ENCODE results near the gene KIF3C.
"Not testable (repeated sequence)": the region's sequence is repeated elsewhere in the genome, so short reads cannot be mapped to it uniquely, and the experiment has no call there.

Gene KIF3C

DNA sequence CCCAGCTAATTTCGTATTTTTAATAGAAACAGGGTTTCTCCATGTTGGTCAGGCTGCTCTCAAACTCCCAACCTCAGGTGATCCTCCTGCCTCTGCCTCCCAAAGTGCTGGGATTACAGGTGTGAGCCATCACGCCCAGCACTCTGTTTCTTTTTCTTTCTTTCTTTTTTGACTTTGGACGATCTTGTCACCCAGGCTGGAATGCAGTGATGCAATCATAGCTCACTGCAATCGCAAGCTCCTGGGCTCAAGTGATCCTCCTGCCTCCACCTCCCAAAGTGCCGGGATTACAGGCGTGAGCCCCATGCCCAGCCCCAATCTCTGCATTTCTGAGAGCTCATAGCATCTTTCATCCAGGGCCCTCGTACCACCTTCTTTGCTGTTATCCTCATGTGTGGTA lies 17.1 kb upstream of the KIF3C start:
- DNase-seq (ENCODE audit: low read depth in 2 of 2): not testable (repeated sequence)

DNA sequence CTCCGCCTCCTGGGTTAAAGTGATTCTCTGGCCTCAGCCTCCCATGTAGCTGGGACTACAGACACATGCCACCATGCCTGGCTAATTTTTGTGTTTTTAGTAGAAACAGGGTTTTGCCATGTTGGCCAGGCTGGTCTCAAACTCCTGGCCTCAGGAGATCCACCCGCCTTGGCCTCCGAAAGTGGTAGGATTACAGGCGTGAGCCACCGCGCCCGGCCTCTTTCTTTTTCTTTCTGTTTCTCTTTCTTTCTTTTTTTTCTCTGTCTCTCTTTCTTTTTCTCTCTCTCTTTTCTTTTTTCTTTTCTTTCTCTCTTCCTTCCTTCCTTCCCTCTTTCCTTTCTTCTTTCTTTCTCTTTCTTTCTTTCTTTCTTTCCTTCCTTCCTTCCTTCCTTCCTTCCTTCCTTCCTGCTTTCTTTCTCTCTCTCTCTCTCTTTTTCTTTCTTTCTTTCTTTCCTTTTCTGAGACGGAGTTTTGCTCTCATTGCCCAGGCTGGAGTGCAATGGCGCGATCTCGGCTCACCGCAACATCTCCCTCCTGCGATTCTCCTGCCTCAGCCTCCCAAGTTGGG lies 16.6 kb upstream of the KIF3C start:
- DNase-seq (ENCODE audit: low read depth in 2 of 2): not testable (repeated sequence)

DNA sequence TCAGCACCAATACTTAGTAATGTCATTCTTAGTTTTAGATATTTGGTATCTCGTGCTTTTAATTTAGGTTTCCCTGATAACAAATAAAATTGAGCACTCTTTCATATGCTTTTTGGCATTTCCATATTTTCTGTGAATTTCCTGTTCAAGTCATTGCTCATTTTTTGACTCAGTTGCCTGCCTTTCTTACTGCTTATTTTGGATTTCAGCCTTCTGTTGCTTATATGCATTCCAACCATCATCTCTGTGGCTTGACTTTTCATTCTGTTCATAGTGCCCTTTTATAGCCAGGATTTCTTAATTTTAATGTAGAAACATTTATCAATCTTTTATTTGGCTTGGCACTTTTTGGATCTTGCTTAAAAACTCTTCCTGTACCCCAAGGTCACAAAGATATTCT lies 14.5 kb upstream of the KIF3C start:
- DNase-seq (ENCODE audit: low read depth in 2 of 2): no peak

DNA sequence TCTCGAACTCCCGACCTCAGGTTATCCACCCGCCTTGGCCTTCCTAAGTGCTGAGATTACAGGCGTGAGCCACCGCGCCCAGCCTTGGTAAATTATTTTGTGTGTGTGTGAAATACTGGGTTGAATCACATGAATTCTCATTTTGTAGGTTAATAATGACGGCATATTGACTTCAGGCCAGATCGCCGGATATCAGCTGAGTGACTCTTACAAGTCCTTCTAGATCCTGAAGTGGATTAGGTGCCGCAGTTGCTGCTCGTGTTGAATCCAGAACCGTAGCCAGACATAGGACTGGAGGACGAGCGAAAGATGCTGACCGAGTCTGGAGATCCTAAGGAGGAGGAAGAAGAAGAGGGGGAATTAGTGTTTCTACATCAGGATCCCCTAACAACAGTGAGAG lies 12.2 kb upstream of the KIF3C start:
- DNase-seq (ENCODE audit: low read depth in 2 of 2): no peak

DNA sequence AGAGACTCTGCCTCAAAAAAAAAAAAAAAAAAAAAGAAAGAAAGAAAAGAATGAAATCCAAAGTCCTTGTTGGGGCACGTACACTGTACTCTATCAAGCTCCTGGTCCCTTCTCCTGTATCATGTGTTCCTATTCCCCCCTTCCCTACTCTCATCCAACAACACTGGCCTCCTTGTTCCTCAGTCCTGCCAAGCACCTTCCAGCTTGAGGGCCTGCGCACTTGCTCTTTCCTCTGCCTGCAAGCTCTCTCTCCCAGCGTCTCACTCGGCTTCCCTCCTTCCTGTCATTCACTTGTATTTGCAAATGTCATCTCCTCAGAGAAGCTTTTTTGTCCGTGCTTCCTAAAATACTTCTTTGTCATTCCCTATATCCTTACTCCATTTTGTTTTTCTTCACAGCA lies 10.8 kb upstream of the KIF3C start:
- no peak for DNase-seq (ENCODE audit: low read depth in 2 of 2)

DNA sequence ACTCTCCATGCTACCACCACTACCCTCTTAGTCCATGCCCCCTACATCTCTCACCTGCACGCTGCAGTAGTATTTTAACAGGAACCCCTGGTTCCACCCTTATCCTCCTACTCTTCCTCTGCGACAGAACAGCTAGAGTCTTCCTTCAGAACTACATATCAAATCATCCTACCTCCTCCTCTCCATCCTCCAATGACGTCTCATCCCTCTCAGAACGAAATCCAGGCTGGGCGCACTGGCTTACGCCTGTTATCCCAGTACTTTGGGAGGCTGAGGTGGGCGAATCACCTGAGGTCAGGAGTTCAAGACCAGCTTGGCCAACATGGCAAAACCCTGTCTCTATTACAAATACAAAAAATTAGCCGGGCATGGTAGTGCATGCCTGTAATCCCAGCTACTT lies 10.3 kb upstream of the KIF3C start:
- no peak for DNase-seq (ENCODE audit: low read depth in 2 of 2)

DNA sequence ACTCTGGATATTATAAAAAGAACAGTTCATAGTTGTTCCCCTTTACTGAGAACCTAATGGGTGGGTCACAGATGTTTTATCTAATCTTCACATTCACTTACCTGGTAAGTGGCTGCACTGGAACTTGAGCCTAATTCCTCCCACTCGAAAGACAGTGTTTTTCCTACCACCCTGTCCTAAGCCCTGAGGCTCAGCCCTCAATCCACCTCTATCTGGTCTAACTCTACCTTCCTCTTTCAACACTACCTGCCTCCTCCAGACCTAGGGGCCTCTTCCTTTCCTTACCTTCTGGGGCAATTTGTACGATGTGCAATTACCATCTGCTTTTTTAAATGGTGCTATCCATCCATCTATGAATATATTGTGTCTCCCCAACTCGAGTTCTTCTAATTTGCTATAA lies 9.7 kb upstream of the KIF3C start:
- DNase-seq (ENCODE audit: low read depth in 2 of 2): no peak

DNA sequence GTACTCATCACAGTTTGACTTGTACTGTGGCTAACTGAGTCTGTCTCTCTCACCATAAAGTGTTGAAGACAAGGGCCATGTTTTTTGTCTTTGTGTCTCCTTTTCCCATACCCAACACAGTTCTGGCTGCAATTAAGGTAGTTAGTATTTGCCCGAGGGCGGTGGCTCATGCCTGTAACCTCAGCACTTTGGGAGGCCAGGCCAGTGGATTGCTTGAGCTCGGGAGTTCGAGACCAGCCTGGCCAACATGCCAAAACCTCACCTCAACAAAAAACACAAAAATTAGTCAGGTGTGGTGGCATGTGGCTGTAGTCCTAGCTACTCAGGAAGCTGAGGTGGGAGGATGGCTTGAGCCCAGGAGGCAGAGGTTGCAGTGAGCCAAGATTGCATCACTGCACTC lies 6.9 kb upstream of the KIF3C start:
- DNase-seq (ENCODE audit: low read depth in 2 of 2): no peak

DNA sequence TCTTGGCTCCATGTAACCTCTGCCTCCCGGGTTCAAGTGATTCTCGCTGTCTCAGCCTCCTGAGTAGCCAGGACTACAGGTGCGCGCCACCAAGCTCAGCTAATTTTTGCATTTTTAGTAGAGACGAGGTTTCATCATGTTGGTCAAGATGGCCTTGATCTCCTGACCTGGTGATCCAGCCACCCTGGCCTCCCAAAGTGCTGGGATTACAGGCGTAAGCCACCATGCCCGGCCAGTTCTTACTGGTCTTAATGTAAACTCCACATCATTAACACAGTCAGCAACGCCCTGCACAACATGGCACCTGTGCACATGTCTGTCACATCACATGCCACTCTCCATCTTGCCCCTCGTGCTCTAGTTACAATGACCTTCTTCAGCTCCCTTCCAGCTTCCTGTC lies 5.8 kb upstream of the KIF3C start:
- DNase-seq (ENCODE audit: low read depth in 2 of 2): no peak

DNA sequence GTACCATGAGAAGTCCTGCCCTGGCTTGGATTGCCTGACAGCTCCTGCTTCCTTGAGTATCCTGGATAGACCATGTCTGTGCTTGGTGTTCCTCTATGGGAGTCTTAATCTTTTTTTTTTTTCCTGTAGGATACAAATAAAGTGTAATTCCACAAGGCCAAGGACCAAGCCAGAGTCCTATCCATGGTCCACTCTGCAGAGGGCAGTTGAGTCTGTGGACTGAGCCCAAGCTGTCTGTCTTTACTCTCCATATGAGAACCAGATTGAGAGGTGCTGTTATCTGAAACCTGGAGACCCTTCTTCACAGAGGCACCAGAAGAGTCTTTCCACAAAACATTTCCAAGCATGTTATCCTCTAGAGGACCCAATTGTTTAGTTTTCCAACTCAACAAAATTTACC lies 1.4 kb upstream of the KIF3C start:
- no peak for DNase-seq (ENCODE audit: low read depth in 2 of 2)

DNA sequence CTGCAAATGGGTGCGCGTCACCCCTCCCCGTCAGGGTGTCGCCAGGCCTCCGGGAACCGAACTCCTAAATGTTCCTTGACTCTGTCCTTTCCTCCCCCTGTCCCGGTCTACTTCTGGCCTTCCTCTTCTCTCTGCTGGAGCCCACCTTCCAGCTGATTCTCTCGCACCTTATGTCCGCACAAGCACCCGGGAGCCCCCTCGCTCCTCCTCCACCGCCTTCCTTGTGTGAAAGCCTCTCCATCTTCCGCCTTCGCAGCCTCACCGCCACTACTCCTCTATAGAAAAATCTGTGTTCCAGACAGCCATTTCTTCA lies 627 bp upstream of the KIF3C start:
- no peak for DNase-seq (ENCODE audit: low read depth in 2 of 2)

DNA sequence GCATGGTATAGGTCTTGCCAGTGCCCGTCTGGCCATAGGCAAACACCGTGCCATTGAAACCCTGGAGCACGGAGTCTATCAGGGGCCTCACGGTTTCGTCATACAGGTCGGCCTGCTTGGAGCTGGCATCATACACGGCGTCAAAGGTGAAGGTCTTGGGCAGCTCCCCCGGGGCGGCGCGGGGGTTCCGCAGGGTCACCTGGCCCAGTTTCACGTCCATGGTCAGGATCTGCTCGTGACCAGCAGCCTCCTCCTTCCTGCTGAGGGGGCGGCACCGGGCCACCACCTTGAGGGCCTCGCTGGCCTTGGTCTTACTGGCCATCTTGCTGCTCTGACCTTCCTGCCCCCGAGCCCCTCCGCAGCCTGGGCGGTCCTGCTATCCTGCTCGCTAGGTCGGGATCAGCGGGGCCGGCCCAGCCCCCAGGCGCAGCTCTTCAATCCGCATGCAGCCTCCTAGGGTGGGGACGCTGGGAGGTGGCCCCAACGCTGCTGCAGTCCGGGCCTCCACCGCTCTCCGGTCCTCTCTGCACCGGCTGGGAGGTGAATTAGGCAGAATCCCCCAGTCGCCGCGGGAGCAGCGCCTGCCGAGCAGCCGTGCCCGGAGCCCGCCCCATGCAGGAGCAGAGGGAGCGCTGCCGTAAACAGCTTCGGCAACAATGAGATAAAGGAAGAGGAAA lies 563 bp downstream of the KIF3C start:
- peak in 1 of 2 experiments; percentile 7 for DNase-seq (ENCODE audit: low read depth in 2 of 2)

DNA sequence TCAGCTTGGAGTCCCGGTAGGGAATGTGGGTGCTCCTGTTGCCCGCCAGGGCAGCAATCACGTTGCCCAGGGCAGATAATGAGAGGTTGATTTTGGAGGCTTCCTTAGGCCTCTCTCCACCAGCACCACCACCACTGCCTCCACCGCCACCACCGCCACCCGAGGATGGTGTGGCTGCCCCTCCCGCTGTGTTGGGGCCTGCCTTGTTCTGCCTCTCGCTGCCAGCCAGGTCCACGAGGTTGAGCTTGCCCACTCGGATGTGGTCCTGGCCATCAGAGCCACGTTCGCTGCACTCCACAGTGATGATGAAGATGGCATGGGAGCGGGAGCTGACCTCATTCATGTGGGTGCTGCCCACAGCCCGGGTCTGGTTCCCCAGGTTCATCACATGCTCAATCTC lies 1.3 kb downstream of the KIF3C start:
- DNase-seq (ENCODE audit: low read depth in 2 of 2): no peak

DNA sequence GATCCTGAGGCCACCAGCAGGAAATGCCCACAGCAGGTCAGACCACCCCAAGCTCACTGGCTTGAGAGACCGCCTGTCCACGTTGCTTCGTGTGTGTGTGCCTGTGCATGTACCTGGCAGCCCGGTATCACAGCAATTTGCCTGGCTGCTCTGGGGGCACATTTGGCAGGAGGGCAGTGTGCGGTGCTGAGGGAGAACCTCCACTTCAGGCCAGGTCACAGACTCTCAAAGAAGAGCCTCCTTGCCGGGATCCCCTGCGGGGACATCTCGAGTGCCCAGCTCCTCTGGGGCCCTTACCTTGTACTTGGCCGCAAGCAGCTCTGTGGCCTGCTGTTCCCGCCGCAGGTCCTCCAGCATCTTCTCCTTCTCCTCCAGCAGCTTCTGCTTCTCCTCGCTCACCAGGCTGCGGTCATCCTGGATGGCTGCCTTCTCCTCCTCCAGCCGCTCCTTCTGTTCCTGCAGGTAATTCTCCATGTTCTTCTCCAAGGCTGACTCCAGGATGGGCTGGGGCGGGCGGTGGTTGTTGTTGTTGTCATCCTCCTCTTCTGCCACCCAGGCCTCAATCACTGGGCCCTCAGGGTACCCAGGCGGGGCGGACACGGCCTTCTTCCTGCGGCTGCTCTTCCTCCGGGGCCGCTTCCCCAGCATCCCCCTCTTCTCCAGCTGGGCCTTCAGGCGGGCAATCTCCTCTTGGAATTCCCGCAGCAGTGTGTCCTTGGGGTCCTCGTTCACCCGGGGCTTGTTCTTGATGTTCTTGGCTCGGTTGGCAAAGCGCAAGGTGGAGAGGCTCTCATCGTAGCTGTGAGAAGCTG lies 2.0 kb downstream of the KIF3C start:
- DNase-seq (ENCODE audit: low read depth in 2 of 2): no peak

DNA sequence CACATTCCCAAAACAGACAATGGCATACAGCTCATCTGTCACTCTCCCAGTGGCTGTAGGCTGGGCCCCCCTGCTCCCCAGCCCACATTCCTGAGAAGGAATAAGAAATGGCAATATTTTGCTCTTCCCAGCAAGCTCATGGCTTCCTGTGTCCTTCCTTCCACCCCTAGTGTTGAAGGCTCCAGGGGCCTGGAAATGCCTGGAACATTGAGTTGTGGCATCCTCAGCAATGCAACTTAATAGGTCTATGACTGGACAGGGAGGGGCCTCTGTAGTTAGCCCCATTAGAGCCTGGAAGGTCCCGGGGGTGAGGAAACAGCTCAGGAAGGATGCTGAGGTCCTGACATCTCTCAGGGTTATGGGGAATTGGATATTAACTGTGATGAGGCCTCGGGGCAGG lies 3.3 kb downstream of the KIF3C start:
- no peak for DNase-seq (ENCODE audit: low read depth in 2 of 2)

DNA sequence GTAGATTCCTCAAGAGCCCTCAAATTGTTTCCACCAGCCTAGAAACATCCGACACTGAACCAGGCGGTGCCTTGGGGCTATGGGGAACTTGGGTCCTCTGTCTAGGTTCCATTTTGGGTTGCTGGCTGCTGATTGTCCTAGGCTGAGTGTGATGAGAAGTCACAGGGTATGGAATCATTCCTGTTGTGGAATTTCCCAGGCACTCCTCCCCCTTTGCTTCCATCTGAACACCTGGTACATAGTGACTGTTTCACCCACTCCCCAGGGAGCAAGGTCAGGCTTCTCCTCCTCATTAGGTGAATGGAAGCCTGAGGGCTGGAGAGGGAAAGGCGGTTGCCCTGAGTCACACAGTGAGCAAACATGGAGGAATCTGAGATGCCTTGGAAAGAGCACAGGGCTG lies 4.5 kb downstream of the KIF3C start:
- DNase-seq (ENCODE audit: low read depth in 2 of 2): no peak

DNA sequence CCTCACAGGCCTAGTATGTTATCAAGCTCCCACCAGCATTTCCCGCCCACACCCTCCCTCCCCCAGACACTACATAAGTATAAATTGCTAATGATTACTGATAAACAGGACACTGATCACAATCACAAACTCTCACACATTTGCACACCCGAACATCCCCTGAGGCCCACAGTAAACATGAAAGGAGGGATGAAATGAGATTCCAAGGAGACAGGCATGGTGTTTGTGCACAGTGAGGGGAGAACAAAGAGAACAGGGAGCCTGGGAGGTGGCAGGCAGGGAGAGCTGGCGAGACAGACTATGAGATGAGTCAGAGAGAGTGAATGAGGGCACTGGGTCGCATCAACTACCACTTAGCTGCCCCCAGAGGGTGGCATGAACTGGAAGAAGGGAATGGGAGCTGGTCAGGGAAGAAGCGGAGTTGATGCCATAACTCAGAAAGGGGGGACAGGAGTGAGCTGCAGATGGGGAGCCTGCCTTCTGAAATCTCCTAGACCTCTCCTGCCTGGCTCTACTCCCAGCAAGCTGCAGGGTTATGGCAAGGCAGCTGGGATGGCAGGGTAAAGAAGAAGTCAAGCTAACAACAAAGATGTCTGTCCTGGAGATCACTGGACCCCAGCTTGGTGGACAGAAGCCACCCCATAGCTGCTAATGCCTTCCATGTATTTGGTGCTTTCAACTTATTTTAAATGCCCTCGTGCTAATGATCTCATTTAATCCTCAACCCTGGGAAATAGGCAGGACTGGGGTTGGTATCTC lies 5.1 kb downstream of the KIF3C start:
- DNase-seq (ENCODE audit: low read depth in 2 of 2): no peak

DNA sequence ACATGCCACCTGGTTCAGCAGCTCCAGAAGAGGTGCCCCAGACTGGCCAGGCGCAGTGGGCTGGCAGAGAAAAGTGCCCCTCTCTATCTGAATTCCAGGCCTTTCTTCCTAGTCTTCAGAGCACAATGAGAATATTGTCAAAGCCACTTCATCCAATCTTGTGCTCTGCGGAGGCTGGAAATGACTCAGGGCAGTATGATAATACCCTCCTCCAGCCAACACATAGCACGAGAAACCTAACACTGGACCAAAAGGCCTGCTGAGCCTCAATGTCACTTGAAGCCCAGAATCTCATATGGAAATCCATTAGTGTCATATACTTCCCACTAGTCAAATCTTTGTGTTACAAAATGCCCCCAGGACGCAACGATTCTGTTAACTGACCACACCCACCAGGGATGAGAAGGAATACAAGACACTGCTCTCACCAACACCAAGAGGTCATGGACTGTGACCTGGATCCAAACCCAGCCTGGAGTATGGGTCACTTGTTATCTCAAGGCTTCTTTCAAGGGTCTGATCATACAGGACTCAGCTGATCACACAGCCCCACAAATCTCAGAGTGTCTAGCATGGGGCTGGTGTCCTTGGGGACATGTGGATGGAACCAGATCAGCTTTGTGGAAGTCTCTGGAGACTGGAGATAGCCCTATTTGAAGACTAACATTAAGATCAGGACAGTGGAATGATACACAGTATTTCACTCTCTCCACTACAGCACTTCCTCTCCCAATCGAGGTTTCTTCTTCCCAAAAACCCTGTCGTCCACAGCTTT lies 10.1 kb downstream of the KIF3C start:
- no peak for DNase-seq (ENCODE audit: low read depth in 2 of 2)

DNA sequence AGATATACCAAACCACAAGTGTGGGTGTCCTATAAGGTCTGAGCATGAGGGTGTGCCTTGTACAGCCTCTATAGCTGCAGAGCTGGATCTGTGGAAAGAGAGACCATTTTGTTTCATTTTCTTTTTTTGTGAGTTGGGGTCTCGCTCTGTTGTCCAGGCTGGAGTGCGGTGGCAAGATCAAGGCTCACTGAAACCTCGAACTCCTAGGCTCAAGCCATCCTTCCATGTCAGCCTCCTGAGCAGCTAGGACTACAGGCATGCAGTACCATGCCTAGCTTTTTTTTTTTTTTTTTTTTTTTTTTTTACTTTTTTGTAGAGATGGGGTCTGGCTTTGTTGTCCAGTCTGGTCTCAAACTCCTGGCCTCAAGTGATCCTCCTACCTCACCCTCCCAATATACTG lies 10.7 kb downstream of the KIF3C start:
- DNase-seq (ENCODE audit: low read depth in 2 of 2): no peak

DNA sequence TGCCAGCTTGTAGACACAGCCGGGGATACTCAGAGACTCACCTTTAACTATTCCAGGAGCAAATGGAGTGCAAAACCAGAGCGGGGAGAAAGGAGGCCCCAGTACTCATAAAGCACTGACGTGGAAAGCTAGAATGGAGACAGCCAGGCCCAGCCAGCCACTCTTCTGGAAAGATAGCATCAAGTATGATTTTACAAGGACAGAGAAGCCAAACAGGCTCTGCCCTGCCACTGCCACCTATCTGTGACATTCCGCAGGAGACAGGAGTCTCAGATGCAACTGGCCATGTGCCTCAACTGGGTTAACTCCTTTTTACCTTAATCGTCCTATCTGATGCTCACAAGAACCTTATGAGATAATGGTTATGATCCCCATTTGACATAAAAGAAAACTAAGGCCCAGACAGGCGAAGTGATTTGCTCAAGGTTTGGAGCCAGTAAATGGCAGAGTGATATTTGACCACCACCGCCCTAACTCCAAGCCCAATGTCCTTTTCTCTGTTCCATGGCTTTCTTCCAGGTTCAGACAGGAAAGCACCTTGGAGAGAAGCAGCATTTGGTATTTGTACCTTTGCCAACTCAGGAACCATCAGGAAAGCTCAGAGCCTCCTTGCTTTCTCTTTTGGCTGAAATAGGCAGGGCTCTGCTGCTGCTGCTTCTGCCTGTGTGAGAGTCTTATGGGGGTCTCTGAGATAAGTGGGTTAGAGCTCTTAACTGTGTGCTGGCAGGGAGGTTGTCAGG lies 15.6 kb downstream of the KIF3C start:
- DNase-seq (ENCODE audit: low read depth in 2 of 2): no peak

DNA sequence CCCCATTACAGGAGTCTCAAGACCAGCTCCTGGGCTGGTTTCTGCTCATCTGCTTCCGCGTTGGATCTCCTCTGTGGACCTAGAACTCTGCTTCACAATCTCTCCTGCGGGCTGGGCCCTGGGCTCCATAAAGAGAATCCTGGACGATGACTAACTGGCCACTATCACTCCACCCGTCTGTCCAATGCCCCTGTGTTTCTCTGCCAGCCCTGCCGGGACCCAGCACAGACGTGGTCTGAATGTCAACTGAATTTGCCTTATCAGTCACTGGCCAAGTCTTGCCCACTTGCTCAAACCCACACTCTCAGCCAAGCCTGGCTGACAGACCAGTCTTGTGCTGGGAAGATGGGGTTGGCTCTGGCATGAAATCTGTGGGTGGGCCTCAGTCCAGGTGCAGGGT lies 17.4 kb downstream of the KIF3C start:
- DNase-seq (ENCODE audit: low read depth in 2 of 2): no peak

All from stimulated activated CD4-positive, alpha-beta T cell treated with anti-CD3 and anti-CD28 coated beads, Interleukin-12 subunit alpha, Interleukin-12 subunit beta, amount 100 ng/mL, for 24 hours (primary cell).